Loucy (cell line): ENCODE measurements around the gene ZC3H10.

Source experiments
- CTCF ChIP-seq: fragments of 200-600 bp; sonication (generic); conservative IDR thresholded peaks from 2 replicates; pipeline ENCODE4 v1.5.1; 2014; ENCODE audit warnings: mild to moderate bottlenecking, antibody characterized with exemption, low read length
- EZH2phosphoT487 ChIP-seq: fragments of 200-600 bp; IDR thresholded peaks from 2 replicates; pipeline ENCODE4 v1.6.1; 2018; ENCODE audit warnings: antibody characterized with exemption, mild to moderate bottlenecking, moderate library complexity, borderline replicate concordance

DNA sequence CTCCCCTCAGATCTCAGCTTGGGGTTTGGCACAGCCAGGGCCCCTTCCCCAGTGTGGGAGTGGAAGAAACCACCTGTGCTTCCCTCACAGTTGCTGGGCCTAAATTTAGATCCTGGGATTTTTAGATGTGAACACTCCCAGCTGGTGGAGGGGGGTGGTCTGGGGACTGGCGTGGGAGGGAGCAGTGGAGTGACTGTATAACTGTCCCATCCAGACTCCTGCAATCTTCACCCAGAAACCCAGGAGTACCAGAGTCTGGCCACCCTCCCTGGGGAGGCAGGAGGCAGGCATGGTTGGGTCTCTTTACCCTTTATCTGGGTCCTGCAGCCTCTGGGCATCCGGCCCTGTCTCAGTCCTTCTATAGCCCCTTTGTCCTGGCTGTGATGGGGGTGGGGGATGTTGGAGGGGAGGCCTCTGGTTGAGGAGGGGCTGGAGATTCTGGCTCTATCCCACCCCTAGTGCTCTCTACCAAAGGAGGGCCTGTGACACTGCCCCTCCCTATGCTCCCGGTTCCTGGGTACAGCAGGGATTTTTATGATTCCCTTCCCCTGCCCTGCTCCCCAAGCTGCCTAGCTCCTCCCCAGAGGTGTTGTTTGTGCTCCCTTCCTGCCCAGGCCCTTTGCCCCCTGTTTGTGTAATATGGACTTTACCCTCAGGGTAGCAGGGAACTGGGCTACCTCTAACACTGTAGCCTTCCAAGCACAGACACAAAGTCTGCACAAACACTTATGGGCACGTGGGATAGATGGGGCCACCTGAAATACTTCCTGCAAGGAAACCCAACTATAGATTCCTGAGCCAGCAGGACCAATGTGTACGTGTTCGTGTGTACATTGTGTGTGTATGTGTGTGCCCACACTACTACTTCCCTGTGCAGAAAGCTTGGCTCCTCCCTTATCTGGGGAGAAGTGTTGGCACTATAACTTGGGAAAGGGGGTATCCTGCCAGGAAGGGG, 36.4 kb upstream of the ZC3H10 start:
- TF ChIP-seq CTCF (no peak), EZH2phosphoT487 (no peak)
